Lower leg skin (tissue), 4 donors: ENCODE measurements around the gene RAP1GAP. TPM values are rescaled to one million over a fixed set of nuclear protein-coding genes. Genes with fewer than 3 reads are reported as not detected.

Source experiments
- DNase-seq, 2 donors: peaks; one replicate each; pipeline ENCODE4 v3.0.0-alpha.2; 2019; ENCODE audit warnings: low spot score in 2 of 2
- H3K4me3 ChIP-seq: fragments of 200-600 bp; sonication (generic); 2 replicates; pipeline ENCODE4 v1.5.1; 2017; ENCODE audit warnings: mild to moderate bottlenecking, low read depth; ENCODE audit not compliant: poor library complexity, severe bottlenecking
- POLR2A ChIP-seq, 2 donors: fragments of 450-650 bp; IDR thresholded peaks; one replicate each; pipeline ENCODE4 v1.6.1; 2016 to 2017; ENCODE audit warnings: antibody characterized with exemption in 2 of 2, mild to moderate bottlenecking in 1 of 2, moderate library complexity in 1 of 2
- WGBS, 2 donors: methylation state at CpG; one replicate each; pipeline ENCODE4 v1.1.5; 2018; 5-methylcytosine and 5-hydroxymethylcytosine counted together
- intact Hi-C: fragments of 100-400 bp; cut with DNase I; formaldehyde crosslinking; loops from one replicate; pipeline ENCODE4 v1.15.0; 2023; ENCODE audit warnings: low total_unique reads
- total RNA-seq, 4 donors: library from RNA; depleted of rRNA; stranded (reverse); fragments of >200 nt; gene quantifications; one replicate each; pipeline ENCODE4 v1.1.0, GENCODE V29; 2016
- TF ChIP-seq, protein P1 (sequence below), 3 donors: fragments of 450-650 bp; IDR thresholded peaks; one replicate each; pipeline ENCODE4 v1.5.1; 2016; ENCODE audit warnings: antibody characterized with exemption in 3 of 3, mild to moderate bottlenecking in 3 of 3, moderate library complexity in 2 of 3

RAP1GAP gene
- total RNA-seq, 4 donors from 2014 or later, result 1.3 to 4.0 (median 2.6) TPM

GRCh38 chr1:21705303-21705980 lies 36.3 kb upstream of the RAP1GAP start:
- TF ChIP-seq, protein P1, sequence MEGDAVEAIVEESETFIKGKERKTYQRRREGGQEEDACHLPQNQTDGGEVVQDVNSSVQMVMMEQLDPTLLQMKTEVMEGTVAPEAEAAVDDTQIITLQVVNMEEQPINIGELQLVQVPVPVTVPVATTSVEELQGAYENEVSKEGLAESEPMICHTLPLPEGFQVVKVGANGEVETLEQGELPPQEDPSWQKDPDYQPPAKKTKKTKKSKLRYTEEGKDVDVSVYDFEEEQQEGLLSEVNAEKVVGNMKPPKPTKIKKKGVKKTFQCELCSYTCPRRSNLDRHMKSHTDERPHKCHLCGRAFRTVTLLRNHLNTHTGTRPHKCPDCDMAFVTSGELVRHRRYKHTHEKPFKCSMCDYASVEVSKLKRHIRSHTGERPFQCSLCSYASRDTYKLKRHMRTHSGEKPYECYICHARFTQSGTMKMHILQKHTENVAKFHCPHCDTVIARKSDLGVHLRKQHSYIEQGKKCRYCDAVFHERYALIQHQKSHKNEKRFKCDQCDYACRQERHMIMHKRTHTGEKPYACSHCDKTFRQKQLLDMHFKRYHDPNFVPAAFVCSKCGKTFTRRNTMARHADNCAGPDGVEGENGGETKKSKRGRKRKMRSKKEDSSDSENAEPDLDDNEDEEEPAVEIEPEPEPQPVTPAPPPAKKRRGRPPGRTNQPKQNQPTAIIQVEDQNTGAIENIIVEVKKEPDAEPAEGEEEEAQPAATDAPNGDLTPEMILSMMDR (IDR thresholded peaks at IDR 0.05), result no peak
- no peak for TF ChIP-seq POLR2A (IDR thresholded peaks at IDR 0.05)
- no peak for DNase-seq
- WGBS, 2 donors, result 70 to 77% methylated on average over 4 of the region's 4 CpGs
- H3K4me3 ChIP-seq, result no peak overlapping the region
- intact Hi-C loops, result no loop called here

DNA sequence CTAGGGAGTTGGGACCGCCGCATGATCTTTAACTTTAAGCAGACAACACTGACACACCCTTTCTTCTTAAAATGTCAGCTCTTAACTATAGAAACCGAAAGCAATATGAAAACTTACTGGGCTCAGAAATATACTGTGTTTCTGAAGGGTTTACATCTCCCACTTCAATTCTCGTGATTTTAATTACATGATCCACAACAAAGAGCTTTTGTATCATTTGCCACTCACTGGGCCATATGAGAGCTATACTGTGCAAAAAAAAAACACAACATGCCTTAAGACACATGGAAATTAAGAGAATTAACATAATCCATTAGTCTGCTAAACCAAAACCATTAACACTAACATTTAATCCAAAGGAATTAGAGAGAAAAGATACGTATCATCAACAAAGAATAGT lies 35.0 kb upstream of the RAP1GAP start:
- no peak for TF ChIP-seq POLR2A (IDR thresholded peaks at IDR 0.05)
- TF ChIP-seq, protein P1 (IDR thresholded peaks at IDR 0.05), result no peak
- H3K4me3 ChIP-seq, result no peak overlapping the region
- 86 to 90% methylated on average over 5 of the region's 5 CpGs for WGBS, 2 donors
- no peak for DNase-seq
- intact Hi-C loops, result no loop called here

- 74 to 81% methylated on average over 3 of the region's 3 CpGs for WGBS, 2 donors
- no peak for DNase-seq
- H3K4me3 ChIP-seq, result no peak overlapping the region
- TF ChIP-seq, protein P1 (IDR thresholded peaks at IDR 0.05), result no peak
- TF ChIP-seq POLR2A (IDR thresholded peaks at IDR 0.05), result no peak
- intact Hi-C loops, result no loop called here
Observed at GRCh38 chr1:21703318-21703963, 34.3 kb upstream of the RAP1GAP start.

- WGBS, 2 donors, result 95% methylated on average over 4 of the region's 4 CpGs
- H3K4me3 ChIP-seq, result no peak overlapping the region
- no peak for DNase-seq
- intact Hi-C loops, result no loop called here
- no peak for TF ChIP-seq POLR2A (IDR thresholded peaks at IDR 0.05)
- TF ChIP-seq, protein P1 (IDR thresholded peaks at IDR 0.05), result no peak
Observed at GRCh38 chr1:21702780-21703179, 33.6 kb upstream of the RAP1GAP start.

DNA sequence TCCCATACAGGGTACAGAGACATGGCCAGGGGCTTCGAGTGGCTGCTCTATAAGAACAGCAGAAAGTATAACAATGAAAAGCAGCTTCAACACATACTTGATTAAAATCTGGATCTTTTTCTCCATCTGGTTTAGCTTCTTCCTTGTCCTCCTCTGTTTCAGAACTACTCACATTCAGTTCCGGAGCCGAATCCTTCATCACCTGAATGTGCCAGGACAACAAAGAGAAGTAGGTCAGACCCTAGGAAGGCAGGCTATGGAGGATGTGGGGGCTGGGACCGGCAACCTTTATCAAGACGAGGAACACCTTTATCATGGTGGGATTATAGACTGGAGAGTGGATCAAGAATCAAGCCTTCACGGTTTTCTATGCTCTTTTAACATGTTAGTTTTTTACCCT lies 32.2 kb upstream of the RAP1GAP start:
- TF ChIP-seq POLR2A (IDR thresholded peaks at IDR 0.05), result no peak
- TF ChIP-seq, protein P1 (IDR thresholded peaks at IDR 0.05), result no peak
- intact Hi-C loops, result no loop called here
- 93 to 95% methylated on average over 6 of the region's 6 CpGs for WGBS, 2 donors
- no peak for DNase-seq
- no peak overlapping the region for H3K4me3 ChIP-seq
